HepG2 (cell line): ENCODE measurements around the gene NIFK. TPM values are rescaled to one million over a fixed set of nuclear protein-coding genes. Genes with fewer than 3 reads are reported as not detected.

Source experiments
- ARNTL ChIP-seq: sonication (generic); formaldehyde crosslinking; IDR thresholded peaks from 2 replicates; pipeline ENCODE4 v1.4.0; 2020; ENCODE audit warnings: mild to moderate bottlenecking, missing genetic modification reagents
- DMAP1 ChIP-seq: IDR thresholded peaks from 2 replicates; pipeline ENCODE4 v1.6.1; 2016
- ELF4 ChIP-seq: sonication (generic); formaldehyde crosslinking; IDR thresholded peaks from 2 replicates; pipeline ENCODE4 v1.5.0; 2020; ENCODE audit warnings: missing genetic modification reagents, mild to moderate bottlenecking, moderate library complexity, borderline replicate concordance
- NRL ChIP-seq: sonication (generic); formaldehyde crosslinking; IDR thresholded peaks from 2 replicates; pipeline ENCODE4 v1.5.0; 2020; ENCODE audit warnings: missing genetic modification reagents, mild to moderate bottlenecking, moderate library complexity, borderline replicate concordance
- POGZ ChIP-seq: sonication (generic); formaldehyde crosslinking; IDR thresholded peaks from 2 replicates; pipeline ENCODE4 v1.4.0; 2020; ENCODE audit warnings: mild to moderate bottlenecking, missing genetic modification reagents
- RAD51 ChIP-seq: fragments of 450-650 bp; IDR thresholded peaks from 2 replicates; pipeline ENCODE4 v1.6.1; 2016; ENCODE audit warnings: borderline replicate concordance
- SALL1 ChIP-seq: sonication (generic); formaldehyde crosslinking; IDR thresholded peaks from 2 replicates; pipeline ENCODE4 v1.8.0; 2022; ENCODE audit warnings: mild to moderate bottlenecking, missing genetic modification reagents
- SATB2 ChIP-seq: sonication (generic); formaldehyde crosslinking; IDR thresholded peaks from 2 replicates; pipeline ENCODE4 v1.5.0; 2020; ENCODE audit warnings: missing genetic modification reagents
- SOX13 ChIP-seq, 3 experiments: fragments of 450-650 bp in 1 of 3; sonication (generic) in 1 of 3; formaldehyde crosslinking in 1 of 3; IDR thresholded peaks in 2 of 3; conservative IDR thresholded peaks in 1 of 3; 2 replicates each; pipeline versions ENCODE4 v1.5.0 to v1.6.1; 2016 to 2020; ENCODE audit warnings: antibody characterized with exemption in 1 of 3, mild to moderate bottlenecking in 1 of 3, missing compliant biosample characterization in 1 of 3, missing genetic modification reagents in 1 of 3, moderate library complexity in 1 of 3
- TBX3 ChIP-seq: fragments of 450-650 bp; IDR thresholded peaks from 2 replicates; pipeline ENCODE4 v1.6.1; 2017; ENCODE audit warnings: antibody characterized with exemption, mild to moderate bottlenecking, inconsistent platforms, borderline replicate concordance
- TCF7L2 ChIP-seq: IDR thresholded peaks from 2 replicates; pipeline ENCODE4 v1.6.1; 2011; ENCODE audit warnings: mild to moderate bottlenecking, low read depth, low read length, moderate library complexity
- ZBTB8A ChIP-seq: sonication (generic); formaldehyde crosslinking; IDR thresholded peaks from 2 replicates; pipeline ENCODE4 v1.4.0; 2020; ENCODE audit warnings: mild to moderate bottlenecking, low read depth, missing genetic modification reagents, borderline replicate concordance
- ZNF253 ChIP-seq: sonication (generic); formaldehyde crosslinking; IDR thresholded peaks from 2 replicates; pipeline ENCODE4 v1.8.0; 2022; ENCODE audit warnings: mild to moderate bottlenecking, missing genetic modification reagents, borderline replicate concordance
- ZNF256 ChIP-seq: sonication (generic); formaldehyde crosslinking; conservative IDR thresholded peaks from 2 replicates; pipeline ENCODE4 v1.4.0; 2020; ENCODE audit warnings: missing genetic modification reagents
- ZNF337 ChIP-seq: sonication (generic); formaldehyde crosslinking; IDR thresholded peaks from 2 replicates; pipeline ENCODE4 v1.5.1; 2020; ENCODE audit warnings: missing genetic modification reagents, low read depth, mild to moderate bottlenecking, borderline replicate concordance
- ZNF557 ChIP-seq: sonication (generic); formaldehyde crosslinking; IDR thresholded peaks from 2 replicates; pipeline ENCODE4 v1.4.0; 2020; ENCODE audit warnings: missing genetic modification reagents
- ZNF749 ChIP-seq: sonication (generic); formaldehyde crosslinking; IDR thresholded peaks from 2 replicates; pipeline ENCODE4 v1.8.0; 2022; ENCODE audit warnings: mild to moderate bottlenecking, missing genetic modification reagents, moderate library complexity, borderline replicate concordance
- ZNF816 ChIP-seq: sonication (generic); formaldehyde crosslinking; IDR thresholded peaks from 2 replicates; pipeline ENCODE4 v1.8.0; 2022; ENCODE audit warnings: missing genetic modification reagents, mild to moderate bottlenecking, borderline replicate concordance
- ZSCAN21 ChIP-seq: sonication (generic); formaldehyde crosslinking; IDR thresholded peaks from 2 replicates; pipeline ENCODE4 v1.8.0; 2022; ENCODE audit warnings: mild to moderate bottlenecking, missing genetic modification reagents, moderate library complexity, borderline replicate concordance
- polyA plus RNA-seq, 8 experiments: library from polyadenylated mRNA; depleted of rRNA in 3 of 8; stranded (reverse) in 7 of 8; unstranded in 1 of 8; fragments of >200 nt; fragmentation: Illumina TruSeq in 4 of 8; extraction: Trizol in 4 of 8; gene quantifications; 2 replicates each; pipeline versions ENCODE4 v1.2.1 to v1.2.3, GENCODE V29; 2011 to 2016; ENCODE audit warnings: low read depth in 4 of 8, missing spikeins in 1 of 8, mixed read lengths in 1 of 8; ENCODE audit not compliant: insufficient read depth in 1 of 8
- total RNA-seq, 5 experiments: library from RNA; depleted of rRNA; stranded (reverse); fragments of >200 nt; fragmentation: Illumina TruSeq; extraction: Trizol; gene quantifications; 2 replicates each; pipeline ENCODE4 v1.2.3, GENCODE V29; 2016; ENCODE audit warnings: low read depth in 1 of 5
- TF ChIP-seq, protein P1 (sequence below): sonication (generic); formaldehyde crosslinking; IDR thresholded peaks from 2 replicates; pipeline ENCODE4 v1.5.0; 2020; ENCODE audit warnings: missing genetic modification reagents, mild to moderate bottlenecking, borderline replicate concordance
- TF ChIP-seq, protein P2 (sequence below): sonication (generic); formaldehyde crosslinking; IDR thresholded peaks from 2 replicates; pipeline ENCODE4 v1.4.0; 2020; ENCODE audit warnings: missing genetic modification reagents

The NIFK gene
- total and polyA plus RNA-seq, 2 of the 13 experiments (the other 11 are each of a cell fraction or from before 2014, with no cell fraction given): 19.6 to 105 TPM

DNA sequence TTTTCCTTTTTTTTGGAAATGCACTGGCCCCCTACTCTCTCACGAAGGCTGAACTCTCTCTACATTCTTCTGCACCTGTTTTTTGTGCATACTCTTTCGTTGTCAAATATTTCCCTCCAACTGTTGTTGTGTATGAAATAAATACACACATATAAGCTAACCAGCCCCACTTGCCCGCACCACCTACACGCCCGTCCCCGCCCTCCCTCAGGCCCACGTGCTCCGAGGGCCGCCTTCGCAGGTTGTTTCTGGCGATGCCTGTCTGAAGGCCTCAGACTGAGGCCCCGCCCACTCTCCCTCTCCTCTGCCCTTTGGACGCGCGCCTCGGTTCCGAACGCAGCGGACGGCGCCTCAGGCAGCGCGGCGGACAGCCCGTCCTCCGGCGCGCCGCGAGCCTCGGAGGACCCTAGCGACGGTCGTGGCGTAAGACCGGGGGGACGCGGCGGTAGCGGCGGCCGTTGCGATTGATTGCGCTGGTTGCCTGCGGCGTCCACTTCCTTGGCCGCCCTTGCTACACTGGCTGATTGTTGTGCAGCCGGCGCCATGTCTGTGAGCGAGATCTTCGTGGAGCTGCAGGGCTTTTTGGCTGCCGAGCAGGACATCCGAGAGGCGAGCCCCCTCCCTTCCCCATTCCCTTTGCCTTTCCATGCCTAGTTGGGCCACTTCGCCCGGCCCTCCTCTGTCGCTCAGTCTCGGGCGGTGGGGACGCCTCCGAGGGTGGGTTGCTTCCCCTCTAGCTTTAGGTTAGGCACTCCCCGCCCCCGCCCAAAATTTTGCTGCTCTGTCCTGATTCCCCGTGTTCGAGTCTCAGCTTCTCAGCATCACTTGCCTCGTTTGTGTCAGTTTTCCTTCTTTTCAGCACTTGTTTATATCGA lies 18.8 kb upstream of the NIFK start, which contains the start of gene TSN (continued):
- peak; percentile 76; the same call in 1 of the 2 replicates for TF ChIP-seq NRL (CRISPR knock-in tag)
- TF ChIP-seq ZNF557 (CRISPR knock-in tag): no peak; the same call in 1 of the 2 replicates
- TF ChIP-seq DMAP1: peak; percentile 97
- TF ChIP-seq ZNF256 (CRISPR knock-in tag): peak; percentile 18; the same call in 1 of the 2 replicates
- TF ChIP-seq, protein P1, sequence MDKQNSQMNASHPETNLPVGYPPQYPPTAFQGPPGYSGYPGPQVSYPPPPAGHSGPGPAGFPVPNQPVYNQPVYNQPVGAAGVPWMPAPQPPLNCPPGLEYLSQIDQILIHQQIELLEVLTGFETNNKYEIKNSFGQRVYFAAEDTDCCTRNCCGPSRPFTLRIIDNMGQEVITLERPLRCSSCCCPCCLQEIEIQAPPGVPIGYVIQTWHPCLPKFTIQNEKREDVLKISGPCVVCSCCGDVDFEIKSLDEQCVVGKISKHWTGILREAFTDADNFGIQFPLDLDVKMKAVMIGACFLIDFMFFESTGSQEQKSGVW: no peak
- no peak for TF ChIP-seq ZNF337 (CRISPR knock-in tag)
- peak; percentile 97; the same call in 1 of the 2 replicates for TF ChIP-seq ZSCAN21 (CRISPR knock-in tag)
- no peak for TF ChIP-seq TCF7L2
- TF ChIP-seq SOX13 (IDR thresholded peaks at IDR 0.05): no peak
- peak in 1 of 2 experiments; percentile 69; a peak in 2 of 4 replicates for TF ChIP-seq SOX13 (CRISPR knock-in tag; conservative IDR thresholded peaks at IDR 0.05 in 1 of 2, IDR thresholded peaks at IDR 0.05 in 1 of 2)
- no peak for TF ChIP-seq ZNF253 (CRISPR knock-in tag)
- TF ChIP-seq TBX3: no peak
- TF ChIP-seq ZBTB8A (CRISPR knock-in tag): no peak
- no peak for TF ChIP-seq ZNF816 (CRISPR knock-in tag)
- TF ChIP-seq RAD51: peak; percentile 45; the same call in 1 of the 2 replicates
- peak; percentile 95 for TF ChIP-seq SALL1
- peak; percentile 50; the same call in 1 of the 2 replicates for TF ChIP-seq ELF4 (CRISPR knock-in tag)
- TF ChIP-seq, protein P2, sequence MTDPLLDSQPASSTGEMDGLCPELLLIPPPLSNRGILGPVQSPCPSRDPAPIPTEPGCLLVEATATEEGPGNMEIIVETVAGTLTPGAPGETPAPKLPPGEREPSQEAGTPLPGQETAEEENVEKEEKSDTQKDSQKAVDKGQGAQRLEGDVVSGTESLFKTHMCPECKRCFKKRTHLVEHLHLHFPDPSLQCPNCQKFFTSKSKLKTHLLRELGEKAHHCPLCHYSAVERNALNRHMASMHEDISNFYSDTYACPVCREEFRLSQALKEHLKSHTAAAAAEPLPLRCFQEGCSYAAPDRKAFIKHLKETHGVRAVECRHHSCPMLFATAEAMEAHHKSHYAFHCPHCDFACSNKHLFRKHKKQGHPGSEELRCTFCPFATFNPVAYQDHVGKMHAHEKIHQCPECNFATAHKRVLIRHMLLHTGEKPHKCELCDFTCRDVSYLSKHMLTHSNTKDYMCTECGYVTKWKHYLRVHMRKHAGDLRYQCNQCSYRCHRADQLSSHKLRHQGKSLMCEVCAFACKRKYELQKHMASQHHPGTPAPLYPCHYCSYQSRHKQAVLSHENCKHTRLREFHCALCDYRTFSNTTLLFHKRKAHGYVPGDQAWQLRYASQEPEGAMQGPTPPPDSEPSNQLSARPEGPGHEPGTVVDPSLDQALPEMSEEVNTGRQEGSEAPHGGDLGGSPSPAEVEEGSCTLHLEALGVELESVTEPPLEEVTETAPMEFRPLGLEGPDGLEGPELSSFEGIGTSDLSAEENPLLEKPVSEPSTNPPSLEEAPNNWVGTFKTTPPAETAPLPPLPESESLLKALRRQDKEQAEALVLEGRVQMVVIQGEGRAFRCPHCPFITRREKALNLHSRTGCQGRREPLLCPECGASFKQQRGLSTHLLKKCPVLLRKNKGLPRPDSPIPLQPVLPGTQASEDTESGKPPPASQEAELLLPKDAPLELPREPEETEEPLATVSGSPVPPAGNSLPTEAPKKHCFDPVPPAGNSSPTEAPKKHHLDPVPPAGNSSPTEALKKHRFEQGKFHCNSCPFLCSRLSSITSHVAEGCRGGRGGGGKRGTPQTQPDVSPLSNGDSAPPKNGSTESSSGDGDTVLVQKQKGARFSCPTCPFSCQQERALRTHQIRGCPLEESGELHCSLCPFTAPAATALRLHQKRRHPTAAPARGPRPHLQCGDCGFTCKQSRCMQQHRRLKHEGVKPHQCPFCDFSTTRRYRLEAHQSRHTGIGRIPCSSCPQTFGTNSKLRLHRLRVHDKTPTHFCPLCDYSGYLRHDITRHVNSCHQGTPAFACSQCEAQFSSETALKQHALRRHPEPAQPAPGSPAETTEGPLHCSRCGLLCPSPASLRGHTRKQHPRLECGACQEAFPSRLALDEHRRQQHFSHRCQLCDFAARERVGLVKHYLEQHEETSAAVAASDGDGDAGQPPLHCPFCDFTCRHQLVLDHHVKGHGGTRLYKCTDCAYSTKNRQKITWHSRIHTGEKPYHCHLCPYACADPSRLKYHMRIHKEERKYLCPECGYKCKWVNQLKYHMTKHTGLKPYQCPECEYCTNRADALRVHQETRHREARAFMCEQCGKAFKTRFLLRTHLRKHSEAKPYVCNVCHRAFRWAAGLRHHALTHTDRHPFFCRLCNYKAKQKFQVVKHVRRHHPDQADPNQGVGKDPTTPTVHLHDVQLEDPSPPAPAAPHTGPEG: peak; percentile 60; the same call in 1 of the 2 replicates
- peak; percentile 73; the same call in 1 of the 2 replicates for TF ChIP-seq SATB2
- TF ChIP-seq ZNF749 (CRISPR knock-in tag): peak; percentile 93
- TF ChIP-seq POGZ (CRISPR knock-in tag): peak; percentile 98
- peak; percentile 96 for TF ChIP-seq ARNTL
